AG10803 (cell line): ENCODE measurements around the gene KLK14.

Source experiments
- DNase-seq: peaks from one replicate; pipeline ENCODE4 v3.0.0; 2010; ENCODE audit warnings: low read depth
- H3K4me3 ChIP-seq: 2 replicates; pipeline ENCODE4 v1.5.1; 2011; ENCODE audit warnings: mild to moderate bottlenecking, low read length, control low read depth
- CTCF ChIP-seq: conservative IDR thresholded peaks from 2 replicates; pipeline ENCODE4 v1.5.1; 2011; ENCODE audit warnings: mild to moderate bottlenecking, low read length, control low read depth, inconsistent platforms

Gene KLK14

GRCh38 chr19:51094696-51095279, 12.1 kb upstream of the KLK14 start:
- peak; percentile 56 for TF ChIP-seq CTCF
- no peak for DNase-seq
- no peak overlapping the region for H3K4me3 ChIP-seq

GRCh38 chr19:51093510-51094345, 11.0 kb upstream of the KLK14 start:
- H3K4me3 ChIP-seq: no peak overlapping the region
- no peak for TF ChIP-seq CTCF
- no peak for DNase-seq

- H3K4me3 ChIP-seq: no peak overlapping the region
- DNase-seq: no peak
- no peak for TF ChIP-seq CTCF
These were observed 10.4 kb upstream of the KLK14 start for GRCh38 chr19:51093101-51093500.

GRCh38 chr19:51091895-51092873, 9.5 kb upstream of the KLK14 start:
- H3K4me3 ChIP-seq: no peak overlapping the region
- no peak for DNase-seq
- TF ChIP-seq CTCF: no peak

GRCh38 chr19:51091126-51091525, 8.4 kb upstream of the KLK14 start:
- TF ChIP-seq CTCF: no peak
- DNase-seq: no peak
- H3K4me3 ChIP-seq: no peak overlapping the region

GRCh38 chr19:51090471-51090870, 7.8 kb upstream of the KLK14 start:
- TF ChIP-seq CTCF: no peak
- no peak overlapping the region for H3K4me3 ChIP-seq
- DNase-seq: no peak
